Measurements from ENCODE around the gene HDLBP.
"Not testable (repeated sequence)": the region's sequence is repeated elsewhere in the genome, so short reads cannot be mapped to it uniquely, and the experiment has no call there.

Gene HDLBP

DNA sequence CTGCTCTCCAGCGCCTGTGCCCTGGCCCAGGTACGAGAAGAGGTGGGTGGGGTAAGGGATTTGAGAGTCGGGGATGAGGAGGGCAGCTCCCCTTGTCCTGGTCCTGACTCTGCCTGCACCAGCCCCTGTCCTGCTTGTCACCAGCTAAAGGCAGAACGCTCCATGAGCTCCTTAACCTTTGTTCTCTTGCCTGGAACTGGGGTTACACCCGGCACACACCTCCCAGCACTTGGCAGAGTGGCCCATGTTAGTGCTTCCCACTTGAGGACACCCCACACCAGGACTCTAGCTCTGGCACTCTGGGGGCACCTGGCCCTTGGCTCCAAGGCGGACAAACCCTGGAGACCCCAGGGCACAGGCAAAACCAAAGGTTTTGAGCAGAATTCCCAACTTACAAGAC lies 107.8 kb downstream of the HDLBP start:
- no peak for DNase-seq

DNA sequence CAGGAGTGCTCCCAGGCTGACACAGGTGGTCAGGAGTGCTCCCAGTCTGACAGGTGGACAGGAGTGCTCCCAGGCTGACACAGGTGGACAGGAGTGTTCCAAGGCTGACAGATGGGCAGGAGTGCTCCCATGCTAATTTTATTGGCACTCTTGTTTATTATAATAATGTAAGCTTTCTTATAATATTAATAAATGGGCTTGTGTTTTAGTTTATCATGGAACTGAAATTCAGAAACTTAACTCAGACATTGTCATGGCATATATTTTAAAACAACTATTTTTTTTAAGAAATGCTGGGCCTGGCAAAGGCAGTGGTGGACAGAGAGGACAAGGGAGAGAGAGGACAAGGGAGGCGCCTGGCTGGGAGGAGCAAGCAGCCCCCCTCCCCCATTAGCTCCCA lies 108.3 kb downstream of the HDLBP start:
- no peak for DNase-seq

- DNase-seq = no peak
Observed at GRCh38 chr2:241205086-241205485, 110.4 kb downstream of the HDLBP start.

- DNase-seq = no peak
Observed at GRCh38 chr2:241204490-241204889, 111.0 kb downstream of the HDLBP start.

GRCh38 chr2:241204010-241204384 lies 111.5 kb downstream of the HDLBP start:
- no peak for DNase-seq

- DNase-seq = no peak
Observed at GRCh38 chr2:241203218-241204009, 112.1 kb downstream of the HDLBP start.

- no peak for DNase-seq
Observed at GRCh38 chr2:241202681-241203080, 112.8 kb downstream of the HDLBP start.

DNA sequence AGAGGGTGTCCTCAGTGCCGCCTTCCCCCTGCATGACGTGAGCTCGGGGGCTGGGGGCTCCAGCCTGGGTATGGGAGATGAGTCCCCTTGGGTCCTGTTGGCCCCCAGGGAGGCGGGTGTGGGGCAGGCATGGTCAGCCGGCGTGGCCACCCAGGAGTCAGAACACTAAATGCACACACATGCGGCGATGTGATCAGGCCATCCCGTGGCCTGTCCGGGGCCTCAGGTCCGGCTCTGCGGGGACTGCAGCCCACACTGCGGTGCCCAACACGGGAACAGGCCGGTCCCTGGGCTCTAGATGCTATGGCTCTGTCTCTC lies 113.2 kb downstream of the HDLBP start:
- no peak for DNase-seq

- DNase-seq = no peak
Observed at GRCh38 chr2:241201445-241202267, 113.8 kb downstream of the HDLBP start.

DNA sequence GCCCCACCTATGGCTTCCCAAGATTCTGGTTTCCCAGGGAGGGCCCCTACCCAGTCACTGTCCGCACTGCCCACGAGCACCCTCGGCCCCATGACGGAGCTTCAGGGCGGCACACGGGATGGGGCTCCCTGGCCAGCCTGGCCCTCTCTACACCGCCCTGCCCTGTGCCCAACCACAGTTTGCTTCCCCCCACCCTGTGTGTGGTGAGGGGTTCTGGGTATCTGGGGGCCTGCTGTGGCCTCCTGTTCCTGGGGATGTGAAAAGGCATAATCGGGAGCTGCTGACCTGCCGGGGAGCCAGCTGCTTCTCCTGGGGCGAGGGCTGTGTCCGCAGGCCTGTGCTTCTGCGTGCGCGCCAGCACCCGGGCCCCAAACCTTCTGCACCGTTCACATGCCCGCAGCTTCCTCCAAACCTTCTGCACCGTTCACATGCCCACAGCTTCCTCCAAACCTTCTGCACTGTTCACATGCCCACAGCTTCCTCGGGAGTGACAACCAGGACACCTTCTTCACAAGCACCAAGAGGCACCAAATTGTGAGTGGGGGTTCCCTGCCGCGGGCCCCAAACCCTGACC lies 114.6 kb downstream of the HDLBP start:
- DNase-seq = no peak

DNA sequence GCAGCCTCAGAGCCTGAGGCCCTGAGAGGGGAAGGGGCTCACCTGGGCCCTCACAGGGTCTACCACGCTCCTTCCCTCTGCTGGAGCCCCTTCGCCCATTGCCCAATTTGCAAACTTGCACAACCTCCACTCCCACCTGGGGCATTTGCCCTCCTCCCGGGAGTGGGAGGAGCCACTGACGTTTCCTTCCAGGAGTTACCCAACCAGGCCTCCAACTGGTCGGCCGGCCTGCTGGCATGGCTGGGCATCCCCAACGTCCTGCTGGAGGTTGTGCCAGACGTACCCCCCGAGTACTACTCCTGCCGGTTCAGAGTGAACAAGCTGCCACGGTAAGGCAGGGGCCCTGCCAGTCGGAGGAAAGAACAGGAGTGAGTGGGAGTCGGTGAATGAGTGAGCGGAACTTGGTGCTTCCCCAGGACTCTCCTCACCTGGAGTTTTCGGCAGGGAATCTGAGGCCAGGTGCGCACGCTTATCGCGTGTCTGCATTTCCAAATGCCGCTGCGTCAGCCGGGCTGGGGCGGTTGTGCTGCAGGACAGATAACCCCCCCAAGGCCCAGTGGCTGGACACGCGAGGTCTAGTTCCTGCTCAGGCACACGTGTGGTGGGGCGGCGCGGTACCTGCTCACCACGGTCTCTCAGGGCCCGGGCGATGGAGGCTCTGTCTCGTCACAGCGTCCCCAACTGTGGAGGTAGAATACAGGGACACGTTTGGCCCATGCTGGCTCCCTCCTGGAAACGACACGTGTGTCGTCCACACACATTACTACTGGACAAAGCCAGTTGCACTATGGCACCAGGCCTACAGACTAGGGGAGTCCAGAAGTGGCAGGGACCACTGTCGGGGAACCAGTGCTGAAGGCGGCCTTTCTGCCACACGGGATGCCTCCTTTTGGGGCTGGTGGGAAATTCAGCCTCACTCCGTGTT lies 115.3 kb downstream of the HDLBP start:
- DNase-seq = no peak

GRCh38 chr2:241199286-241199685 lies 116.2 kb downstream of the HDLBP start:
- no peak for DNase-seq

GRCh38 chr2:241198381-241199279 lies 116.8 kb downstream of the HDLBP start:
- no peak for DNase-seq

- no peak for DNase-seq
Observed at GRCh38 chr2:241197947-241198346, 117.5 kb downstream of the HDLBP start.

DNA sequence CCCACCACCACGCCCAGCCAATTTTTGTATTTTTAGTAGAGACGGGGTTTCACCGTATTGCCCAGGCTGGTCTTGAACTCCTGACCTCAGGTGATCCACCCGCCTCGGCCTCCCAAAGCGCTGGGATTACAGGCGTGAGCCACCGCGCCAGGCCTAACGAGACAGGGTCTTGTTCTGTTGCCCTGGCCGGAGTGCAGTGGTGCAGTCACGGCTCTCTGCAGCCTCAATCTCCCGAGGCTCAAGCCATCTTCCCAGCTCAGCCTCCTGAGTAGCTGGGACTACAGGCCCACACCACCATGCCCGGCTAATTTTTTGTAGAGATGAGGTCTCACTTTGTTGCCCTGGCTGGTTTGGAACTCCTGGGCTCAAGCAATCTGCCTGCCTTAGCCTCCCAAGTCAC lies 118.2 kb downstream of the HDLBP start:
- not testable (repeated sequence) for DNase-seq

GRCh38 chr2:241195506-241196130 lies 119.9 kb downstream of the HDLBP start:
- no peak for DNase-seq

DNA sequence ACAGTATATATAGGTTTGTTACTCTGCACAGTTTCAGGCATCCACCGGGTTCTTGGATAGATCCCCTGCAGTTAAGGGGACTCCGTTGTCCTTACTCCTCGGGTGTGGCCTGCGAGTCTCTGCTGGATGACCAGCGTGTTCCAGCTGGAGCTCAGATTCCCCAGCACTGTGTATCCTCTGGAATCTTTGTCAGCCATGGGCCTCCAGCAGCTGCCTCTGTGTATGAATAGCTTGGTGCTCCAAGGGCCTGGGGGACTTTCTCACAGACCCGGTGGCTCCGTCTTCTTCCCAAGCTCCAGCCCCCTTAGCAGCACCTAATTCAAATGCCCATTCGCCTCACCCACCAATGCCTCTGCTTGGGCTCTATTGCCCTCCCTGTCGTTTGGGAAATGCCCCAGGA lies 120.7 kb downstream of the HDLBP start:
- no peak for DNase-seq

- DNase-seq = no peak
Observed at GRCh38 chr2:241193271-241193670, 122.2 kb downstream of the HDLBP start.

DNA sequence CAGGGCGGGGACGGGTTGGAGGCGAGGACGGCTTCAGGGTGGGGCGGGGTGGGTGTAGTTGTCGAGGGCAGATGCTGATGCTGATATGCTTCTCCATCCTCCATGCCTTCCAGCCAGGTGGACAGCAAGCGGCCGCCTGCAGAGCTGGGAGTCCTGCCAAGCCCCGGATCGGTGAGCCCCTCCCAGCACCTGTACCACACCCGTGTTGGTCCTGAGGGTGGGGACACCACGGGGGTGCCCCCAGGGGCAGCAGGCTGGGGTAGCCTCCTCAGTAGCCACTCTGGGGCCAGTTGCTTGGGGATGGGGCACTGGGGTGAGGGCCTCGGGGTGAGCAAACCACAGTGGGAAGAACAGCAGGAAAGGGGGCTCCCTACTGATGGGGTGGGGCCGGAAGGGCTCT lies 124.4 kb downstream of the HDLBP start:
- no peak for DNase-seq

DNA sequence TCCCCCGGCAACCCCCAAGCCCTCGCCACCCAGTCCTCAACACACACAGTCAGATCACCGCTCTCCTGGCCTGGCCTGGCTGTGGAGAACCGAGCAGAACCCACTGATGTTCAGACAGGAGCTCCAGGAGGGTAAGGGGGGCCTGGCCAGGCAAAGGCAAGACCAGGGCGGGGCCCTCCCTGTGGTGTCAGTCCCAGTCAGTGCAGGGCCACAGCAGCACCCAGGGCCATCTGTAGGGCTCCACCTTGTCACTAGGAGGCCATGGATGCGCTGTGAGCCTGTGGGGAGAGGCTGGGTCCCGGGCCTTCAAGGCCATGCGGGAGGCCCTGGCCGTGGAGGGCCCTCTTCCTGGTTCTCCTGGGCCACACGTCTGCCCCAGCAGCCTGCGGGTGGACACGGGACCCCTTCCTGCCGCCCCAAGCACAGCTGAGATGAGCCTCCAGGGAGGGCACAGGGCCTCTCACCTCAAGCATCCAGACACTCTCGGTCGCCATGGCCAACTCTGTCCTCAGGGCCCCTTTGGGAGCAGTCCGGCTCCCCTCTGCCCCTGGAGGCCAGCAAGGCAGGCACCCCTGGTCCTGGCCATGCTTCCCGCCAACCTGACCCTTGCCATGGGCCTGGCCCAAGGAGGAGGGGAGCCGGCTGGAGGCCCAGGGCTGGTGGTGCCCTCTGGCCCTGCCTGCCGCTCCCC lies 125.0 kb downstream of the HDLBP start:
- DNase-seq = no peak

DNA sequence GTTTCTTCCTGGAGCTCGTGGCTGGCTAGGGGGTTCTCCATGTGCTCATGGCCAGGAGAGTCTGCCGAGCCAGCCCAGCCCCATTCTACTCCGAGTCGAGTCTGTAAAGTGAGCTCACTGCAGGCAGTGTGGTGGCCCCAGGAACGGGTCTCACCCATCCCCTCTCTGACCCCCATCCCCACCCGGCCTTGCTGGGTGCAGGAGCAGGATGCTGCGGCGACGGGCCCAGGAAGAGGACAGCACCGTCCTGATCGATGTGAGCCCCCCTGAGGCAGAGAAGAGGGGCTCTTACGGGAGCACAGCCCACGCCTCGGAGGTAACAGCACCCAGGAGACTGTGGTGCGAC lies 125.6 kb downstream of the HDLBP start:
- no peak for DNase-seq

Measured in right forelimb (tissue), 1 donor.